ENCODE results near the gene DOCK2. TPM values are rescaled to one million over a fixed set of nuclear protein-coding genes. Genes with fewer than 3 reads are reported as not detected.

DOCK2 gene
- total and polyA plus RNA-seq, 9 of the 15 experiments (the other 6 are each of a cell fraction or from before 2014, with no cell fraction given): 4.5 to 42.6 (median 20.5) TPM

DNA sequence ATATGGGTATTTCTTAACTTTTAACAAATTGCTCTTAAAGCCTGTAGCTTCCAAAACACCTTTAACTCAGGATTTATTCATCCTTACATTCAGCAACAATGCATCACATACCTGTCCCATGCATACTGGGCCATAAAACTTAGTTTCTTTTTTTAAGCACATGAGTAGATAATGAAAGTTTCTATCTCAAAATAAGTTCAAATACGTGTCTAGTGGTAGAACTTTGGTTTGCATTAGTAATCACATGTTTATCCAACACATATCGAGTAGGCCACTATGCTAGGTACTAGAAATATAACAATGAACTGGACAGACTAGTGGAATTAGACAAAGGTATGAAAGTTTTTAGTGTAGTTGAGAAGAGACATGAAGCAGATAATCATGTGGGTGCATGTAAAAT, 99.6 kb downstream of the DOCK2 start:
- 60% methylated on average over 2 of the region's 2 CpGs for WGBS (ENCODE audit: insufficient coverage, low coverage, missing lambda C conversion rate)
- FAIRE-seq: no peak
- no TSS peak for BruUV-seq (replicated peaks)

DNA sequence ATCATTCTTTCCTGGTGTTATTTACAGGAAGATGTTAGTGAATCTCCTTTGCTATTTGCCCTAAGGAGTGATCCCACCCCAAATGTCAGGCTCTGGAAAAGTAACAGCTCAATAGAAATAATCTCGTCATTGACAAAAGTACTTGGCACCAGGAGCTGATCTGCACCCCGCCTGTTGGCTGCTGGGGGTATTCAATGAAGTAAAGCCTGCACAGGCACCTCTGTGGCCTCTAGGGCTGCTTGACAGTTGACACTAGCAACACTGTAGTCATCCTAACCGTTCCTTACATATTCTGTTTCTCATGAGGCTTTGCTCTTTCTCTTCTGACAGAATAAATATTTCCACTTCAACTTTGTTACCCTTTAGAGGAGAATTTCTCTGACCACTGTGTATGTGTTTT, 103.4 kb downstream of the DOCK2 start:
- Histone ChIP-seq H4K20me1 (replicated peaks; ENCODE audit: control insufficient read depth, insufficient read depth, low read length) (no peaks in the 10 kb centered on the region), H3K4me3 (no peak overlapping the region), H3K27me3 (ENCODE audit: control insufficient read depth in 2 of 2, insufficient read depth in 2 of 2, low read length in 2 of 2) (no peaks in the 10 kb centered on the region), H3K9me3 (replicated peaks; ENCODE audit: control insufficient read depth, insufficient read depth, low read depth, low read length) (no peaks in the 10 kb centered on the region), H3K27ac (ENCODE audit: extremely low read depth, low read depth, low read length) (no peak overlapping the region), H3K36me3 (ENCODE audit: control insufficient read depth, insufficient read depth, low read length) (no peaks in the 10 kb centered on the region), H3K4me2 (ENCODE audit: insufficient read depth, low read length) (no peak overlapping the region), H3K9me1 (ENCODE audit: control insufficient read depth, insufficient read depth, low read length) (no peaks in the 10 kb centered on the region), H3K4me1 (replicated peaks in 1 of 2; ENCODE audit: control insufficient read depth in 2 of 2, insufficient read depth in 2 of 2, low read length in 2 of 2) (peaks cover 7 to 15% of the 10 kb centered on the region in 2 experiments; a peak in 4 of 5 replicates), H3K9ac (ENCODE audit: insufficient read depth in 1 of 2, low read depth in 2 of 2, low read length in 2 of 2) (no peak overlapping the region), H3K79me2 (ENCODE audit: control insufficient read depth, insufficient read depth, low read length) (no peaks in the 10 kb centered on the region), H2AFZ (ENCODE audit: low read depth, low read length) (no peak overlapping the region)
- BruUV-seq (replicated peaks): no TSS peak
- ATAC-seq: peak; percentile 72
- intact Hi-C loops (cut with micrococcal nuclease): no loop called here
- in situ Hi-C loops (cut with MboI): no loop called here
- WGBS (ENCODE audit: insufficient coverage, low coverage, missing lambda C conversion rate): 33% methylated on average over 3 of the region's 3 CpGs
- CTCF ChIA-PET (ENCODE audit: low intra/inter-chr PET ratio): no interaction called here
- POLR2A ChIA-PET: interaction anchor here (0.7 kb wide), 1 partner anchor 662 kb away, joined by 3 read pairs; no protein-coding TSS in a partner anchor
- FAIRE-seq: no peak
- TF ChIP-seq, protein P1, sequence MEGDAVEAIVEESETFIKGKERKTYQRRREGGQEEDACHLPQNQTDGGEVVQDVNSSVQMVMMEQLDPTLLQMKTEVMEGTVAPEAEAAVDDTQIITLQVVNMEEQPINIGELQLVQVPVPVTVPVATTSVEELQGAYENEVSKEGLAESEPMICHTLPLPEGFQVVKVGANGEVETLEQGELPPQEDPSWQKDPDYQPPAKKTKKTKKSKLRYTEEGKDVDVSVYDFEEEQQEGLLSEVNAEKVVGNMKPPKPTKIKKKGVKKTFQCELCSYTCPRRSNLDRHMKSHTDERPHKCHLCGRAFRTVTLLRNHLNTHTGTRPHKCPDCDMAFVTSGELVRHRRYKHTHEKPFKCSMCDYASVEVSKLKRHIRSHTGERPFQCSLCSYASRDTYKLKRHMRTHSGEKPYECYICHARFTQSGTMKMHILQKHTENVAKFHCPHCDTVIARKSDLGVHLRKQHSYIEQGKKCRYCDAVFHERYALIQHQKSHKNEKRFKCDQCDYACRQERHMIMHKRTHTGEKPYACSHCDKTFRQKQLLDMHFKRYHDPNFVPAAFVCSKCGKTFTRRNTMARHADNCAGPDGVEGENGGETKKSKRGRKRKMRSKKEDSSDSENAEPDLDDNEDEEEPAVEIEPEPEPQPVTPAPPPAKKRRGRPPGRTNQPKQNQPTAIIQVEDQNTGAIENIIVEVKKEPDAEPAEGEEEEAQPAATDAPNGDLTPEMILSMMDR (IDR thresholded peaks at IDR 0.05 in 2 of 3, conservative IDR thresholded peaks at IDR 0.05 in 1 of 3; ENCODE audit: insufficient read depth in 2 of 3, low read depth in 1 of 3, low read length in 3 of 3): peak in 2 of 3 experiments; percentile 11 to 66; a peak in 1 of 6 replicates
- TF ChIP-seq EP300 (IDR thresholded peaks at IDR 0.05; ENCODE audit: low read length): no peak
- peak in 1 of 4 experiments; percentile 35 for DNase-seq (ENCODE audit: extremely low read depth in 1 of 4, low spot score in 3 of 4)

More for the DNA sequence above, 99.6 kb downstream of the DOCK2 start:
- Histone ChIP-seq H3K9me3 (replicated peaks; ENCODE audit: control insufficient read depth, insufficient read depth, low read depth, low read length) (no peaks in the 10 kb centered on the region), H3K9me1 (ENCODE audit: control insufficient read depth, insufficient read depth, low read length) (no peaks in the 10 kb centered on the region), H3K4me1 (replicated peaks in 1 of 2; ENCODE audit: control insufficient read depth in 2 of 2, insufficient read depth in 2 of 2, low read length in 2 of 2) (no peaks in the 10 kb centered on the region), H3K79me2 (ENCODE audit: control insufficient read depth, insufficient read depth, low read length) (no peaks in the 10 kb centered on the region), H3K4me2 (ENCODE audit: insufficient read depth, low read length) (no peak overlapping the region), H3K27me3 (ENCODE audit: control insufficient read depth in 2 of 2, insufficient read depth in 2 of 2, low read length in 2 of 2) (no peaks in the 10 kb centered on the region), H4K20me1 (replicated peaks; ENCODE audit: control insufficient read depth, insufficient read depth, low read length) (no peaks in the 10 kb centered on the region), H3K9ac (ENCODE audit: insufficient read depth in 1 of 2, low read depth in 2 of 2, low read length in 2 of 2) (no peak overlapping the region), H3K36me3 (ENCODE audit: control insufficient read depth, insufficient read depth, low read length) (no peaks in the 10 kb centered on the region), H3K27ac (ENCODE audit: extremely low read depth, low read depth, low read length) (no peak overlapping the region), H3K4me3 (no peak overlapping the region), H2AFZ (ENCODE audit: low read depth, low read length) (no peak overlapping the region)
- in situ Hi-C loops (cut with MboI) (no loop called here), intact Hi-C loops (cut with micrococcal nuclease) (no loop called here)
- DNase-seq (ENCODE audit: extremely low read depth in 1 of 4, low spot score in 3 of 4) (no peak), ATAC-seq (no peak)
- CTCF ChIA-PET (ENCODE audit: low intra/inter-chr PET ratio): interaction anchor here (0.7 kb wide), 1 partner anchor 597 kb away, joined by 3 read pairs; no protein-coding TSS in a partner anchor
- no peak for TF ChIP-seq TBL1XR1 (IDR thresholded peaks at IDR 0.05; ENCODE audit: low read length in 2 of 2)
- POLR2A ChIA-PET: interaction anchor here (1.5 kb wide), 1 partner anchor 9 kb away, joined by 3 read pairs; no protein-coding TSS in a partner anchor

Data from K562 (cell line).